Inflammatory macrophage treated with lipopolysaccharide for 4 hours (primary cell): ENCODE results near the gene CXCL14.
"Not testable (repeated sequence)": the region's sequence is repeated elsewhere in the genome, so short reads cannot be mapped to it uniquely, and the experiment has no call there.

ENCODE experiments used
- DNase-seq: peaks from one replicate; pipeline ENCODE4 v3.0.0-alpha.2; 2020

CXCL14 gene

GRCh38 chr5:135541807-135542502 is 36.8 kb downstream of the CXCL14 start:
- DNase-seq, result no peak

DNA sequence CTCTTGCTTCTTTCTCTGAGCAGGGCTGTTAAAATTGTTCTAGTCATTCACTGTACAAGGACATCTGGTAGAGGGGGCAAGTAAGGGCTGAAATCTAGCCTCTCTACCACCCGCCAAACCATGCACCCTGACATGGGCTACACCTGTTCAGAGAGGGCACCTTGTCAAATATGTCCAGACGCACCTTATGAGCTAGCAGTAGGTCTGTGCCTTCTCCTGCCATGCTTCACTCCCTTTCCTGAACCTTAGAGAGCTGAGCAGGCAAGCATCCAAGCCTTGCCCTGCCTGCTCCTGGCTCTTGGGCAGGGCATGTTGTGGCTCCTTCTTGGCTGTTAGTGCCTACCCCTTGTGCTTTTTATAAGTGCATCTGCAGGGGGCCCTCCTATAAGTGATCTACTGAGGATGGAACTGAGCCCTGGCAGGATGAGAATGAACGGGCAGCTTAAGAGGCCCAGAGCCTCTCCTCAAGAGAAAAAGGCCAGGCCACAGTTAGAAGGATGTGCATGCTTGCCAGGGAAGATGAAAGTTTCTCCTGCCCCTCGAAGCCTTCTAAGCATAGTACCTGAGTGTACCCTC is 39.3 kb downstream of the CXCL14 start:
- no peak for DNase-seq

GRCh38 chr5:135538261-135538660 is 40.5 kb downstream of the CXCL14 start:
- no peak for DNase-seq

GRCh38 chr5:135537745-135538144 is 41.0 kb downstream of the CXCL14 start:
- no peak for DNase-seq

DNA sequence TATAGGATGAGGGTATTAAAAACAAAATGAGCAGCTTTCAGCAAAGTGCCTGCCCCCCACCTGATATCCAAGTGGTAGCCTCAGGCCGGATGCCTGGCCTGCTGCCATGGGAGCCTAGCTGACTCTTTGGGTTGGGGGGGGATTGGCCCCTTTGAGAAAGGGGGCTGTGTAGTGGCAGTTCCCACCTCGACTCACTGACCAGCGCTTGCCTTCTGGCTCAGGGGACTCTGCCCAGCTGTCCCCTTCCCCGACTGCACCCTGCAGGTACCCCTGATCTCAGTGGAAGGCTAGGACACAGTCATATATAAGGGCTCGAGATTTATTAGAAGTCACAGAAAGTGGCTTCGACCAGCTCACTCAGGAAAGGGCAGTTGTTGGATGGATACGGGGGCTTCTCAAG is 41.5 kb downstream of the CXCL14 start:
- DNase-seq, result no peak

DNA sequence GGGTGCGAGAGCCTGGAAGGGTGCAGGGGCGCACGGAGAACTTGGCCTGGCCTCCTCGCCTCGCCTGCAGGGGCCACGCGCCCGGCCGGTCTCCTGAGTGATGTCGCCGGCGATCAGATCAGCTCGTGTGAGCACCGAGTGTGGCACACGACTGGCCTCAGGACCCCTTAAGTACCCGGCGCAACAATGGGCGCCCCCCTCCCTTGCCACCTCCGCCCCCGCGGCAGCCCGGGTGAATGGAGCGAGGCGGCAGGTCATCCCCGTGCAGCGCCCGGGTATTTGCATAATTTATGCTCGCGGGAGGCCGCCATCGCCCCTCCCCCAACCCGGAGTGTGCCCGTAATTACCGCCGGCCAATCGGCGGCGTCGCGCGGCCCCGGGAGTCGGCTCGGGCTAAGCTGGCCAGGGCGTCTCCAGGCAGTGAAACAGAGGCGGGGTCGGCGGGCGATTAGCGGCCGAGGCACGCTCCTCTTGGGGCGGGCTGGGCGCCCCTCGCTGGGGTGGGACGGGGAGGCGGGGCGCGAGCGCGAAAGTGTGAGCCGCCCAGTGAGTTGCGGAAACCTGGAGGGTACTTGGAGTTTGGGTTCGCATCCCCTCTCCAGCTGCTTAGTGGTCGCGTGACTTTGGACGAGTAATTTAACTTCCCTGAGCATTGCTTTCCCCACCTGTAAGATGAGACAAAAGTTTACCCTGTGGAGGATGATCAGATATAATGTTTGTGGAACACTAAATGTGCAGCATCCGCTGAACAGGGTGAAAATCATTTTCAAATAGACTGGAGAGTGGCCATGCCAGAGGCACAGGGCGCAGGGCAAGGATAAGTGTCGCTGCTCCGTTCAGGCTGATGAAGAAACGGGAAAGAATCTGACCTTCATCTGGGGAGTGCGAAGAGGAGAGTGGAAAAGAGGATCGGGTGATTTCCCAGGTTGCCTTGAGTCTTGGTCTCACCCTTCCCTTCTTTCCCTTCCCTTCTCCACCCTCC is 42.7 kb downstream of the CXCL14 start, which contains the start of gene NEUROG1:
Gene NEUROG1 (minus strand): TSS at position 145 of the 982 bp plus-strand sequence. CDS start 274 bp downstream, outside the sequence.
- DNase-seq, result no peak

GRCh38 chr5:135535420-135535819 is 43.4 kb downstream of the CXCL14 start:
- DNase-seq, result no peak

GRCh38 chr5:135534609-135535419 is 44.0 kb downstream of the CXCL14 start:
- DNase-seq, result no peak

DNA sequence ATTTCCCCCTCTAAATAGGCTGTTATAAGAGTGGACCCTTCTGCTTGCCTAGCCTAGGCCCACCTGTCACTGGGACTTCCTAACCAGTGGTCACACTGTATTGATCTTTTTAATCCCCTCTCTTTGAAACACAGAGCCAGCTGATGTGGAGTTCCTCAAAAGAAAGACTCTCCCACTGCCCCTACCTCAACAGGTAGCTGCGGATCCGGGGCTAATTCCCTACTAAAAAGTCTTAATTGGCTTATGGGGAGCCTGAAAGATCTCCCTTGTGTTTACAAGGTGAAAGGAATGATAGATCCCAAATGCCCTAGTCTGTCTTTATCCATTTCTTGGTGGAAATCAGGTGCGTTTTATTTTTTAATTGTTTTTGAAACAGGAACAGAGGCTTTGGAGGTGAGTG is 45.0 kb downstream of the CXCL14 start:
- DNase-seq, result no peak

GRCh38 chr5:135533334-135533733 is 45.5 kb downstream of the CXCL14 start:
- DNase-seq, result no peak

- DNase-seq, result not testable (repeated sequence)
These were observed 49.2 kb downstream of the CXCL14 start for GRCh38 chr5:135529576-135529975.

DNA sequence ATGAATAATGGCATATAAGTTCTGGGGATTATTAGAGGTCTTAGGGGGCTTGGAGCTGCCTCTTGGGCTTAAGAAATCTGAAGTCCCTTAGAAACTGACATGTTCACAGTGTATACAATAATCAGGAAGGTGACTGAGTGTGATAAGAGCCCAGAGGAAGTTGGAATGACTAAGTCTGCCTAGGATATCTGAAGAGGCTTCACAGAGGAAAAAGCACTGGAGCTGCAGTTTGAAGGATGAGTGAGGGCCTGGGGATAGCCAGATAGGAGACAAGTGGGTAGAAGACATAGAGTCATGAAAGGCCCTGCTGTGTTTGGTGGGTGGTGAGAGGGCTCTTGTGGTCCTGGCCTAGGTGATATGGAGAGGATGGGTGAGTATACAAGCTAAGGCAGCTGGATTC is 51.9 kb downstream of the CXCL14 start:
- DNase-seq, result no peak

DNA sequence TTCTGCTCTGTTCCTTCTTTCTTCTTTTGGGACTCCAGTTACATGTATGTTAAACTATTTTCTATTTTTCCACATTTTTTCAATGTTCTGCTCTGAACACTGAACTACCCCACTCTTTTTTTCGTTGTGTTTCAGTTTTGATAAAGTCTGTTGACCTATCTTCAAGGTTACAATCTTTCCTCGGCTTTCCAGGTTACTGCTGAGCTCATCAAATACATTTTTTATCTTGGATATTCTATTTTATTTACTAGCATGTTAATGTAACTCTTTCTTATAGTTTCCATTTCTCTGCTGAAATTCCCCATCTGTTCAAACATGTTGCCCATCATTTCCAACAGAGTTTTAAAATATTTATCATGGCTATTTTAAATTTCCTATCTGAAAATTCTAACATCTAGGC is 56.8 kb downstream of the CXCL14 start:
- no peak for DNase-seq
